K562 (cell line): Measurements from ENCODE around the gene COL4A4.

Source experiments
- ATF1 ChIP-seq, 2 experiments: fragments of 450-650 bp in 1 of 2; IDR thresholded peaks; 2 replicates each; pipeline ENCODE4 v1.6.1; 2016; ENCODE audit warnings: missing compliant biosample characterization in 1 of 2, missing genetic modification characterization in 1 of 2
- ATF3 ChIP-seq, 2 experiments: fragments of 450-650 bp in 1 of 2; sonication (generic) in 1 of 2; formaldehyde crosslinking in 1 of 2; IDR thresholded peaks in 1 of 2; conservative IDR thresholded peaks in 1 of 2; 2 replicates each; pipeline versions ENCODE4 v1.6.1 to v1.8.1; 2016 to 2023; ENCODE audit warnings: mild to moderate bottlenecking in 2 of 2, moderate library complexity in 2 of 2, inconsistent platforms in 1 of 2, missing genetic modification reagents in 1 of 2
- E2F5 ChIP-seq: sonication (generic); formaldehyde crosslinking; IDR thresholded peaks from 2 replicates; pipeline ENCODE4 v1.8.0; 2022; ENCODE audit warnings: mild to moderate bottlenecking, missing genetic modification reagents
- KAT7 ChIP-seq: sonication (generic); formaldehyde crosslinking; IDR thresholded peaks from 2 replicates; pipeline ENCODE4 v1.8.0; 2022; ENCODE audit warnings: missing genetic modification reagents, mild to moderate bottlenecking, borderline replicate concordance
- NCOA2 ChIP-seq, 2 experiments: fragments of 450-650 bp; IDR thresholded peaks; 2 replicates each; pipeline ENCODE4 v1.6.1; 2018; ENCODE audit warnings: mild to moderate bottlenecking in 2 of 2, moderate library complexity in 1 of 2; ENCODE audit not compliant: partially characterized antibody in 2 of 2
- PATZ1 ChIP-seq: fragments of 250-450 bp; sonication (Bioruptor Pico); IDR thresholded peaks from 2 replicates; pipeline ENCODE4 v1.5.0; 2020; ENCODE audit warnings: mild to moderate bottlenecking, borderline replicate concordance
- POLR2A ChIP-seq: fragments of 450-650 bp; conservative IDR thresholded peaks from 2 replicates; pipeline ENCODE4 v1.6.1; 2016
- SIN3A ChIP-seq, 2 experiments: fragments of 150-350 bp in 1 of 2; IDR thresholded peaks; 2 replicates each; pipeline ENCODE4 v1.6.1; 2011 to 2016; ENCODE audit warnings: borderline replicate concordance in 2 of 2, low read depth in 2 of 2, low read length in 2 of 2, mild to moderate bottlenecking in 2 of 2, moderate library complexity in 2 of 2; ENCODE audit not compliant: control insufficient read depth in 1 of 2
- SNRNP70 ChIP-seq: fragments of 200-400 bp; formaldehyde crosslinking; optimal IDR thresholded peaks from 2 replicates; pipeline ENCODE3; 2017; ENCODE audit warnings: low read depth, low read length
- ZNF785 ChIP-seq: fragments of 250-450 bp; sonication (Bioruptor Pico); IDR thresholded peaks from 2 replicates; pipeline ENCODE4 v1.4.0; 2020; ENCODE audit warnings: mild to moderate bottlenecking
- TF ChIP-seq, protein P1 (sequence below), 3 experiments: IDR thresholded peaks in 2 of 3; conservative IDR thresholded peaks in 1 of 3; 2 replicates each; pipeline ENCODE4 v1.5.1; 2011 to 2012; ENCODE audit warnings: low read length in 3 of 3, mild to moderate bottlenecking in 3 of 3, control low read depth in 2 of 3, improper control_type of control experiment in 1 of 3, inconsistent platforms in 1 of 3, low read depth in 1 of 3, mixed read lengths in 1 of 3, moderate library complexity in 1 of 3; ENCODE audit not compliant: insufficient read depth in 2 of 3
- TF ChIP-seq, protein P2 (sequence below): fragments of 200-800 bp; sonication (Bioruptor generic); IDR thresholded peaks from 2 replicates; pipeline ENCODE4 v1.6.1; 2016; ENCODE audit warnings: missing genetic modification characterization, missing compliant biosample characterization

GRCh38 chr2:227082286-227082685 is 81.7 kb downstream of the COL4A4 start:
- TF ChIP-seq POLR2A (no peak), KAT7 (CRISPR knock-in tag) (no peak), PATZ1 (no peak), NCOA2 (IDR thresholded peaks at IDR 0.05; ENCODE audit: partially characterized antibody in 2 of 2) (no peak), ATF1 (CRISPR knock-in tag; IDR thresholded peaks at IDR 0.05) (no peak), ATF1 (tag; IDR thresholded peaks at IDR 0.05) (no peak), ATF3 (IDR thresholded peaks at IDR 0.05) (no peak), ATF3 (CRISPR knock-in tag; conservative IDR thresholded peaks at IDR 0.05) (no peak), ZNF785 (CRISPR knock-in tag) (no peak), E2F5 (no peak), SIN3A (IDR thresholded peaks at IDR 0.05; ENCODE audit: borderline replicate concordance in 2 of 2, control insufficient read depth in 1 of 2, low read depth in 2 of 2, low read length in 2 of 2) (no peak), SNRNP70 (no peak)
- TF ChIP-seq, protein P1, sequence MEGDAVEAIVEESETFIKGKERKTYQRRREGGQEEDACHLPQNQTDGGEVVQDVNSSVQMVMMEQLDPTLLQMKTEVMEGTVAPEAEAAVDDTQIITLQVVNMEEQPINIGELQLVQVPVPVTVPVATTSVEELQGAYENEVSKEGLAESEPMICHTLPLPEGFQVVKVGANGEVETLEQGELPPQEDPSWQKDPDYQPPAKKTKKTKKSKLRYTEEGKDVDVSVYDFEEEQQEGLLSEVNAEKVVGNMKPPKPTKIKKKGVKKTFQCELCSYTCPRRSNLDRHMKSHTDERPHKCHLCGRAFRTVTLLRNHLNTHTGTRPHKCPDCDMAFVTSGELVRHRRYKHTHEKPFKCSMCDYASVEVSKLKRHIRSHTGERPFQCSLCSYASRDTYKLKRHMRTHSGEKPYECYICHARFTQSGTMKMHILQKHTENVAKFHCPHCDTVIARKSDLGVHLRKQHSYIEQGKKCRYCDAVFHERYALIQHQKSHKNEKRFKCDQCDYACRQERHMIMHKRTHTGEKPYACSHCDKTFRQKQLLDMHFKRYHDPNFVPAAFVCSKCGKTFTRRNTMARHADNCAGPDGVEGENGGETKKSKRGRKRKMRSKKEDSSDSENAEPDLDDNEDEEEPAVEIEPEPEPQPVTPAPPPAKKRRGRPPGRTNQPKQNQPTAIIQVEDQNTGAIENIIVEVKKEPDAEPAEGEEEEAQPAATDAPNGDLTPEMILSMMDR (IDR thresholded peaks at IDR 0.05 in 2 of 3, conservative IDR thresholded peaks at IDR 0.05 in 1 of 3; ENCODE audit: insufficient read depth in 2 of 3, low read depth in 1 of 3, low read length in 3 of 3): no peak
- TF ChIP-seq, protein P2, sequence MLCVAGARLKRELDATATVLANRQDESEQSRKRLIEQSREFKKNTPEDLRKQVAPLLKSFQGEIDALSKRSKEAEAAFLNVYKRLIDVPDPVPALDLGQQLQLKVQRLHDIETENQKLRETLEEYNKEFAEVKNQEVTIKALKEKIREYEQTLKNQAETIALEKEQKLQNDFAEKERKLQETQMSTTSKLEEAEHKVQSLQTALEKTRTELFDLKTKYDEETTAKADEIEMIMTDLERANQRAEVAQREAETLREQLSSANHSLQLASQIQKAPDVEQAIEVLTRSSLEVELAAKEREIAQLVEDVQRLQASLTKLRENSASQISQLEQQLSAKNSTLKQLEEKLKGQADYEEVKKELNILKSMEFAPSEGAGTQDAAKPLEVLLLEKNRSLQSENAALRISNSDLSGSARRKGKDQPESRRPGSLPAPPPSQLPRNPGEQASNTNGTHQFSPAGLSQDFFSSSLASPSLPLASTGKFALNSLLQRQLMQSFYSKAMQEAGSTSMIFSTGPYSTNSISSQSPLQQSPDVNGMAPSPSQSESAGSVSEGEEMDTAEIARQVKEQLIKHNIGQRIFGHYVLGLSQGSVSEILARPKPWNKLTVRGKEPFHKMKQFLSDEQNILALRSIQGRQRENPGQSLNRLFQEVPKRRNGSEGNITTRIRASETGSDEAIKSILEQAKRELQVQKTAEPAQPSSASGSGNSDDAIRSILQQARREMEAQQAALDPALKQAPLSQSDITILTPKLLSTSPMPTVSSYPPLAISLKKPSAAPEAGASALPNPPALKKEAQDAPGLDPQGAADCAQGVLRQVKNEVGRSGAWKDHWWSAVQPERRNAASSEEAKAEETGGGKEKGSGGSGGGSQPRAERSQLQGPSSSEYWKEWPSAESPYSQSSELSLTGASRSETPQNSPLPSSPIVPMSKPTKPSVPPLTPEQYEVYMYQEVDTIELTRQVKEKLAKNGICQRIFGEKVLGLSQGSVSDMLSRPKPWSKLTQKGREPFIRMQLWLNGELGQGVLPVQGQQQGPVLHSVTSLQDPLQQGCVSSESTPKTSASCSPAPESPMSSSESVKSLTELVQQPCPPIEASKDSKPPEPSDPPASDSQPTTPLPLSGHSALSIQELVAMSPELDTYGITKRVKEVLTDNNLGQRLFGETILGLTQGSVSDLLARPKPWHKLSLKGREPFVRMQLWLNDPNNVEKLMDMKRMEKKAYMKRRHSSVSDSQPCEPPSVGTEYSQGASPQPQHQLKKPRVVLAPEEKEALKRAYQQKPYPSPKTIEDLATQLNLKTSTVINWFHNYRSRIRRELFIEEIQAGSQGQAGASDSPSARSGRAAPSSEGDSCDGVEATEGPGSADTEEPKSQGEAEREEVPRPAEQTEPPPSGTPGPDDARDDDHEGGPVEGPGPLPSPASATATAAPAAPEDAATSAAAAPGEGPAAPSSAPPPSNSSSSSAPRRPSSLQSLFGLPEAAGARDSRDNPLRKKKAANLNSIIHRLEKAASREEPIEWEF (CRISPR knock-in tag): no peak
